Measurements from ENCODE around the gene PSMG4. TPM values are rescaled to one million over a fixed set of nuclear protein-coding genes. Genes with fewer than 3 reads are reported as not detected.

PSMG4 gene
- total RNA-seq, 1 experiment from 2014 or later = 20.9 TPM

- Histone ChIP-seq H3K9me3 (no peaks in the 10 kb centered on the region), H3K4me1 (no peaks in the 10 kb centered on the region; the same call in 1 of the 2 replicates), H3K36me3 (ENCODE audit: control insufficient read depth, insufficient read depth, low read length) (peaks cover 2% of the 10 kb centered on the region), H3K4me3 (ENCODE audit: low read depth, low read length) (no peak overlapping the region), H3K27me3 (replicated peaks; ENCODE audit: control insufficient read depth, insufficient read depth, low read length) (no peaks in the 10 kb centered on the region)
- intact Hi-C loops (cut with micrococcal nuclease; ENCODE audit: unreplicated experiment) = no loop called here
- BruUV-seq (replicated peaks) = no TSS peak
- H3K27ac Mint-ChIP-seq (ENCODE audit: unreplicated experiment) = no peak overlapping the region
- no peak for TF ChIP-seq CTCF (IDR thresholded peaks at IDR 0.05; ENCODE audit: insufficient read depth in 1 of 2, low read depth in 1 of 2, low read length in 1 of 2, severe bottlenecking in 1 of 2, unreplicated experiment in 1 of 2)
- H3K4me1 Mint-ChIP-seq (ENCODE audit: low read depth, unreplicated experiment) = peaks cover 7% of the 10 kb centered on the region
- DNase-seq = no peak
- ChIA-PET POLR2A (no interaction called here), CTCF (no interaction called here)
- peaks cover 12% of the 10 kb centered on the region for H3K36me3 Mint-ChIP-seq (ENCODE audit: insufficient read depth, unreplicated experiment)
- H3K27me3 Mint-ChIP-seq (ENCODE audit: insufficient read depth, unreplicated experiment) = no peaks in the 10 kb centered on the region
- H3K4me3 Mint-ChIP-seq (ENCODE audit: unreplicated experiment) = no peak overlapping the region
- no peaks in the 10 kb centered on the region for H3K9me3 Mint-ChIP-seq (ENCODE audit: unreplicated experiment)
These were observed 2.7 kb downstream of the PSMG4 start for GRCh38 chr6:3261518-3261820.

GRCh38 chr6:3261921-3262320, 3.2 kb downstream of the PSMG4 start:
- POLR2A ChIA-PET = no interaction called here

GRCh38 chr6:3263096-3263495, 4.3 kb downstream of the PSMG4 start:
- BruUV-seq (replicated peaks) = no TSS peak
- H3K27me3 Mint-ChIP-seq (ENCODE audit: insufficient read depth, unreplicated experiment) = no peaks in the 10 kb centered on the region
- peaks cover 18% of the 10 kb centered on the region for H3K36me3 Mint-ChIP-seq (ENCODE audit: insufficient read depth, unreplicated experiment)
- no peaks in the 10 kb centered on the region for H3K9me3 Mint-ChIP-seq (ENCODE audit: unreplicated experiment)
- TF ChIP-seq CTCF (IDR thresholded peaks at IDR 0.05; ENCODE audit: insufficient read depth in 1 of 2, low read depth in 1 of 2, low read length in 1 of 2, severe bottlenecking in 1 of 2, unreplicated experiment in 1 of 2) = no peak
- intact Hi-C loops (cut with micrococcal nuclease; ENCODE audit: unreplicated experiment) = no loop called here
- H3K4me1 ChIP-seq = no peaks in the 10 kb centered on the region; the same call in 1 of the 2 replicates
- no peak overlapping the region for H3K27ac Mint-ChIP-seq (ENCODE audit: unreplicated experiment)
- no peaks in the 10 kb centered on the region for H3K27me3 ChIP-seq (replicated peaks; ENCODE audit: control insufficient read depth, insufficient read depth, low read length)
- no peak for DNase-seq
- ChIA-PET POLR2A (no interaction called here), CTCF (no interaction called here)
- H3K36me3 ChIP-seq (ENCODE audit: control insufficient read depth, insufficient read depth, low read length) = peaks cover 2% of the 10 kb centered on the region
- H3K9me3 ChIP-seq = no peaks in the 10 kb centered on the region
- no peak overlapping the region for H3K4me3 ChIP-seq (ENCODE audit: low read depth, low read length)
- H3K4me3 Mint-ChIP-seq (ENCODE audit: unreplicated experiment) = no peak overlapping the region
- H3K4me1 Mint-ChIP-seq (ENCODE audit: low read depth, unreplicated experiment) = peaks cover 7% of the 10 kb centered on the region

More at GRCh38 chr6:3261921-3262320, 3.2 kb downstream of the PSMG4 start:
- Mint-ChIP-seq H3K9me3 (ENCODE audit: unreplicated experiment) (no peaks in the 10 kb centered on the region), H3K36me3 (ENCODE audit: insufficient read depth, unreplicated experiment) (peaks cover 14% of the 10 kb centered on the region), H3K27me3 (ENCODE audit: insufficient read depth, unreplicated experiment) (no peaks in the 10 kb centered on the region), H3K4me3 (ENCODE audit: unreplicated experiment) (no peak overlapping the region), H3K27ac (ENCODE audit: unreplicated experiment) (no peak overlapping the region), H3K4me1 (ENCODE audit: low read depth, unreplicated experiment) (peaks cover 7% of the 10 kb centered on the region)
- Histone ChIP-seq H3K36me3 (ENCODE audit: control insufficient read depth, insufficient read depth, low read length) (peaks cover 2% of the 10 kb centered on the region), H3K9me3 (no peaks in the 10 kb centered on the region), H3K27me3 (replicated peaks; ENCODE audit: control insufficient read depth, insufficient read depth, low read length) (no peaks in the 10 kb centered on the region), H3K4me1 (no peaks in the 10 kb centered on the region; the same call in 1 of the 2 replicates), H3K4me3 (ENCODE audit: low read depth, low read length) (no peak overlapping the region)
- no peak for DNase-seq
- intact Hi-C loops (cut with micrococcal nuclease; ENCODE audit: unreplicated experiment) = no loop called here
- TF ChIP-seq CTCF (IDR thresholded peaks at IDR 0.05; ENCODE audit: insufficient read depth in 1 of 2, low read depth in 1 of 2, low read length in 1 of 2, severe bottlenecking in 1 of 2, unreplicated experiment in 1 of 2) = no peak
- CTCF ChIA-PET = no interaction called here
- BruUV-seq (replicated peaks) = no TSS peak
